ENCODE measurements around the gene GYPA. TPM values are rescaled to one million over a fixed set of nuclear protein-coding genes. Genes with fewer than 3 reads are reported as not detected.
A peak's percentile ranks its signal among the peaks of the same experiment; 100 is the strongest.

The GYPA gene
- polyA plus RNA-seq, 1 experiment, result not detected

- Histone ChIP-seq H3K27me3 (ENCODE audit: control insufficient read depth, insufficient read depth, low read length) (no peaks in the 10 kb centered on the region), H3K9me3 (ENCODE audit: control insufficient read depth, insufficient read depth, low read length) (no peaks in the 10 kb centered on the region), H3K27ac (ENCODE audit: low read depth, low read length) (no peak overlapping the region), H3K4me3 (ENCODE audit: low read depth, low read length) (no peak overlapping the region)
- TF ChIP-seq CTCF (IDR thresholded peaks at IDR 0.05; ENCODE audit: low read depth, low read length), result no peak
- no peak for DNase-seq (ENCODE audit: low read depth, low spot score)
- POLR2A ChIA-PET, result no interaction called here
- CTCF ChIA-PET, result no interaction called here
These were observed 40.9 kb upstream of the GYPA start for GRCh38 chr4:144181391-144181790.

GRCh38 chr4:144179152-144179739 lies 38.7 kb upstream of the GYPA start:
- DNase-seq (ENCODE audit: low read depth, low spot score), result no peak
- no peak overlapping the region for H3K4me3 ChIP-seq (ENCODE audit: low read depth, low read length)
- CTCF ChIA-PET, result no interaction called here
- no peak overlapping the region for H3K27ac ChIP-seq (ENCODE audit: low read depth, low read length)
- H3K27me3 ChIP-seq (ENCODE audit: control insufficient read depth, insufficient read depth, low read length), result no peaks in the 10 kb centered on the region
- no peaks in the 10 kb centered on the region for H3K9me3 ChIP-seq (ENCODE audit: control insufficient read depth, insufficient read depth, low read length)
- no peak for TF ChIP-seq CTCF (IDR thresholded peaks at IDR 0.05; ENCODE audit: low read depth, low read length)
- POLR2A ChIA-PET, result no interaction called here

DNA sequence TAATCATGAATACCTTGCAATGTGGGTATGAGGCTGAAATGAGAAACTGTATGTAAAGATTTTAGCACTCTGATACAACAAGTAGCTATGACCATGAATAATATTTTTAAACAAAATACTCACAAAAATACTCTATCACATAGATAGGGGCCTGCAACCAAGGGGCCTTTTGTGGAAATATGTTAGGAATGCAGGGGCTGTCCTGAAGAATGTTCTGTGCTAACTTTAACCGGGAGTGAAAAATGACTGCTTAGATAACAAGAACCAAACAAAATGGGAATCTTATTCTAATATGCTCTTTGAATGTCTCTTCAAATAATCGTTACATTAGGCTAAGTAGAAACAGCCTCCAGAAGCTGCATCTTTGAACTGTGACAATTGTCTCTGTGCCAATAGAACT lies 37.9 kb upstream of the GYPA start:
- Histone ChIP-seq H3K27me3 (ENCODE audit: control insufficient read depth, insufficient read depth, low read length) (no peaks in the 10 kb centered on the region), H3K4me3 (ENCODE audit: low read depth, low read length) (no peak overlapping the region), H3K27ac (ENCODE audit: low read depth, low read length) (no peak overlapping the region), H3K9me3 (ENCODE audit: control insufficient read depth, insufficient read depth, low read length) (no peaks in the 10 kb centered on the region)
- DNase-seq (ENCODE audit: low read depth, low spot score), result no peak
- ChIA-PET CTCF (interaction anchor here (0.6 to 2.2 kb wide), 2 partner anchors 883 to 1379 kb away, joined by 4 to 12 read pairs; no protein-coding TSS in a partner anchor), POLR2A (no interaction called here)
- no peak for TF ChIP-seq CTCF (IDR thresholded peaks at IDR 0.05; ENCODE audit: low read depth, low read length)

- ChIA-PET CTCF (interaction anchor here (1.0 to 2.2 kb wide), 3 partner anchors 885 to 921 kb away, joined by 3 to 12 read pairs (median 4); partner anchors contain the start of genes ABCE1 and ANAPC10), POLR2A (no interaction called here)
- TF ChIP-seq CTCF (IDR thresholded peaks at IDR 0.05; ENCODE audit: low read depth, low read length), result no peak
- DNase-seq (ENCODE audit: low read depth, low spot score), result no peak
- H3K27ac ChIP-seq (ENCODE audit: low read depth, low read length), result no peak overlapping the region
- no peaks in the 10 kb centered on the region for H3K9me3 ChIP-seq (ENCODE audit: control insufficient read depth, insufficient read depth, low read length)
- H3K4me3 ChIP-seq (ENCODE audit: low read depth, low read length), result no peak overlapping the region
- H3K27me3 ChIP-seq (ENCODE audit: control insufficient read depth, insufficient read depth, low read length), result no peaks in the 10 kb centered on the region
These were observed 36.0 kb upstream of the GYPA start for GRCh38 chr4:144176476-144176875.

DNA sequence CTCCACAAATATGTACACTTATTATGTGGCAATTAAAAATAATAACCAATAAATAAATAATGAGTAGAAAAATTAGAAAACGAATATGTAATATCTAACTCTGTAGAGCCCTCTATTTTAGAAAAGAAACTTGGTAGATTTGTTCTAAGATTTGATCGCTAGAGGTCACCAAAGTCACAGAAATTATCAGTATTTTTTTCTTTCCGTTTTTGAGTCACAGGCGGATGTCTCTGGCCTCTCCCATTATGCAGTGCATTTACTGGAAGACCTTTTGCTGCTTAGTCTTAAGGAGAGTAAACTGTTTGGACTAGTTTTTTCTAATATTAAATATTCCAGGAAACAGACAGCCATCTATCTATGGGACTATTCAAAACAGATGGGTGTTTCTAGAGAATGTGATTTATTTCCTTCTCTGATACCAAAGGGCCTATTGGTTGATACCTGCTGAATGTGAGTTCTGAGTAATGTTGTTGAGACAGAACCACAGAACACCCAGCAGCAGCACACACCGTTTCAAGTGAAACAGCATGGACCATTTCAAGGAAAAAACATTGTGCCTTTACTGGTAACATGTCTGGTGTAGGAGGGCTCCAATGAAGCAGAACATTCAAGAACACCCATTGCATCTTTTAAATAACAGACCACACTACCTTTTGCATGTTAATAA lies 34.0 kb upstream of the GYPA start:
- POLR2A ChIA-PET, result no interaction called here
- no peaks in the 10 kb centered on the region for H3K9me3 ChIP-seq (ENCODE audit: control insufficient read depth, insufficient read depth, low read length)

More for the DNA sequence above, 34.0 kb upstream of the GYPA start:
- Histone ChIP-seq H3K27ac (ENCODE audit: low read depth, low read length) (no peak overlapping the region), H3K4me3 (ENCODE audit: low read depth, low read length) (no peak overlapping the region), H3K27me3 (ENCODE audit: control insufficient read depth, insufficient read depth, low read length) (no peaks in the 10 kb centered on the region)
- TF ChIP-seq CTCF (IDR thresholded peaks at IDR 0.05; ENCODE audit: low read depth, low read length), result peak; percentile 42
- CTCF ChIA-PET, result interaction anchor here (0.9 to 1.3 kb wide), 12 partner anchors 13 to 1435 kb away, joined by 3 to 11 read pairs (median 4); partner anchors contain the start of genes ABCE1 and ANAPC10
- DNase-seq (ENCODE audit: low read depth, low spot score), result peak; percentile 32
